GM19438 (cell line): ENCODE measurements around the gene C1orf35.
"Not testable (repeated sequence)": the region's sequence is repeated elsewhere in the genome, so short reads cannot be mapped to it uniquely, and the experiment has no call there.

Source experiments
- ATAC-seq: cut with Tn5 transposase; IDR thresholded peaks from one replicate; pipeline ENCODE4 v1.9.1; 2021; ENCODE audit warnings: low read depth; ENCODE audit not compliant: unreplicated experiment

The C1orf35 gene

GRCh38 chr1:228142701-228143136, 39.6 kb upstream of the C1orf35 start:
- no peak for ATAC-seq

GRCh38 chr1:228142155-228142691, 39.1 kb upstream of the C1orf35 start:
- ATAC-seq: no peak

GRCh38 chr1:228141226-228142044, 38.3 kb upstream of the C1orf35 start:
- no peak for ATAC-seq

GRCh38 chr1:228140724-228141225, 37.6 kb upstream of the C1orf35 start:
- no peak for ATAC-seq

- ATAC-seq: peak; percentile 83
Observed at GRCh38 chr1:228139931-228140723, 37.0 kb upstream of the C1orf35 start, which contains the start of gene GUK1. TSS of gene GUK1 (plus strand) at chr1:228140279. CDS start at chr1:228140303, 24 bp downstream.

- ATAC-seq: no peak
Observed at GRCh38 chr1:228139406-228139930, 36.3 kb upstream of the C1orf35 start.

GRCh38 chr1:228136901-228137300, 33.8 kb upstream of the C1orf35 start:
- no peak for ATAC-seq

GRCh38 chr1:228134591-228134990, 31.5 kb upstream of the C1orf35 start:
- no peak for ATAC-seq

- no peak for ATAC-seq
Observed at GRCh38 chr1:228131766-228132165, 28.6 kb upstream of the C1orf35 start.

- ATAC-seq: no peak
Observed at GRCh38 chr1:228125185-228125584, 22.1 kb upstream of the C1orf35 start.

GRCh38 chr1:228123505-228123904, 20.4 kb upstream of the C1orf35 start:
- no peak for ATAC-seq

- ATAC-seq: no peak
Observed at GRCh38 chr1:228122921-228123441, 19.9 kb upstream of the C1orf35 start.

GRCh38 chr1:228120857-228121489, 17.8 kb upstream of the C1orf35 start:
- ATAC-seq: no peak

GRCh38 chr1:228120351-228120750, 17.2 kb upstream of the C1orf35 start:
- ATAC-seq: no peak

- ATAC-seq: no peak
Observed at GRCh38 chr1:228118040-228118439, 14.9 kb upstream of the C1orf35 start.

GRCh38 chr1:228117335-228117734, 14.2 kb upstream of the C1orf35 start:
- ATAC-seq: no peak

GRCh38 chr1:228114827-228115226, 11.7 kb upstream of the C1orf35 start:
- no peak for ATAC-seq

- ATAC-seq: no peak
Observed at GRCh38 chr1:228112617-228113016, 9.5 kb upstream of the C1orf35 start.

- no peak for ATAC-seq
Observed at GRCh38 chr1:228112167-228112566, 9.0 kb upstream of the C1orf35 start.

GRCh38 chr1:228111315-228111714, 8.2 kb upstream of the C1orf35 start:
- not testable (repeated sequence) for ATAC-seq
